H9 (cell line): ENCODE data around the gene ADH1B. TPM values are rescaled to one million over a fixed set of nuclear protein-coding genes. Genes with fewer than 3 reads are reported as not detected.

Source experiments
- DNase-seq: peaks from one replicate; pipeline ENCODE4 v3.0.0-alpha.2; 2017
- H2AFZ ChIP-seq: one replicate; pipeline ENCODE4 v1.6.1; 2013; ENCODE audit warnings: mild to moderate bottlenecking, low read length, control low read depth, moderate library complexity
- H2AK5ac ChIP-seq: 2 replicates; pipeline ENCODE4 v1.6.1; 2013; ENCODE audit warnings: low read length, control low read depth, mixed read lengths; ENCODE audit not compliant: insufficient read length
- H2BK120ac ChIP-seq: one replicate; pipeline ENCODE4 v1.6.1; 2013; ENCODE audit warnings: low read depth, mild to moderate bottlenecking, low read length, control low read depth, inconsistent platforms; ENCODE audit not compliant: poor library complexity, severe bottlenecking
- H2BK12ac ChIP-seq: 2 replicates; pipeline ENCODE4 v1.6.1; 2013; ENCODE audit warnings: low read length, control low read depth, mixed read lengths, low read depth; ENCODE audit not compliant: insufficient read length
- H2BK15ac ChIP-seq: 2 replicates; pipeline ENCODE4 v1.6.1; 2013; ENCODE audit warnings: low read depth, low read length, control low read depth
- H2BK20ac ChIP-seq: one replicate; pipeline ENCODE4 v1.6.1; 2013; ENCODE audit warnings: low read depth, mild to moderate bottlenecking, low read length, control low read depth, inconsistent platforms; ENCODE audit not compliant: poor library complexity, severe bottlenecking
- H2BK5ac ChIP-seq: 2 replicates; pipeline ENCODE4 v1.6.1; 2013; ENCODE audit warnings: low read length, control low read depth, mixed read lengths; ENCODE audit not compliant: insufficient read length
- H3K14ac ChIP-seq: 2 replicates; pipeline ENCODE4 v1.6.1; 2013; ENCODE audit warnings: low read length, control low read depth; ENCODE audit not compliant: insufficient read depth
- H3K18ac ChIP-seq: 2 replicates; pipeline ENCODE4 v1.6.1; 2013; ENCODE audit warnings: low read depth, mild to moderate bottlenecking, mixed read lengths, low read length, control low read depth; ENCODE audit not compliant: insufficient read length
- H3K23ac ChIP-seq: 2 replicates; pipeline ENCODE4 v1.6.1; 2013; ENCODE audit warnings: low read length, control low read depth, mixed read lengths, low read depth; ENCODE audit not compliant: insufficient read length
- H3K23me2 ChIP-seq: 2 replicates; pipeline ENCODE4 v1.6.1; 2013; ENCODE audit warnings: low read depth, mild to moderate bottlenecking, mixed read lengths, low read length, control low read depth; ENCODE audit not compliant: insufficient read length, poor library complexity, severe bottlenecking
- H3K27ac ChIP-seq: 2 replicates; pipeline ENCODE4 v1.5.1; 2013; ENCODE audit warnings: low read length, control low read depth, mixed read lengths, low read depth; ENCODE audit not compliant: insufficient read length
- H3K27me3 ChIP-seq: 2 replicates; pipeline ENCODE4 v1.6.1; 2013; ENCODE audit warnings: low read length, control low read depth, inconsistent platforms; ENCODE audit not compliant: insufficient read depth
- H3K4ac ChIP-seq: 2 replicates; pipeline ENCODE4 v1.6.1; 2013; ENCODE audit warnings: low read depth, mild to moderate bottlenecking, control low read depth, inconsistent platforms, low read length, moderate library complexity
- H3K4me1 ChIP-seq: 2 replicates; pipeline ENCODE4 v1.6.1; 2013; ENCODE audit warnings: low read length, control low read depth, inconsistent platforms; ENCODE audit not compliant: insufficient read depth
- H3K4me2 ChIP-seq: 2 replicates; pipeline ENCODE4 v1.6.1; 2013; ENCODE audit warnings: low read length, control low read depth, mixed read lengths; ENCODE audit not compliant: insufficient read length, insufficient read depth
- H3K56ac ChIP-seq: 2 replicates; pipeline ENCODE4 v1.6.1; 2013; ENCODE audit warnings: low read depth, mild to moderate bottlenecking, mixed read lengths, low read length, control low read depth; ENCODE audit not compliant: insufficient read length
- H3K79me1 ChIP-seq: 2 replicates; pipeline ENCODE4 v1.6.1; 2013; ENCODE audit warnings: low read depth, mild to moderate bottlenecking, moderate library complexity, low read length, control low read depth, inconsistent platforms; ENCODE audit not compliant: insufficient read depth, poor library complexity, severe bottlenecking
- H3K79me2 ChIP-seq: 2 replicates; pipeline ENCODE4 v1.6.1; 2013; ENCODE audit warnings: low read length, control low read depth, inconsistent platforms; ENCODE audit not compliant: insufficient read depth
- H3K9ac ChIP-seq: 2 replicates; pipeline ENCODE4 v1.6.1; 2013; ENCODE audit warnings: low read length, control low read depth, mixed read lengths; ENCODE audit not compliant: insufficient read length; ENCODE audit errors: extremely low read depth
- H3K9me3 ChIP-seq: one replicate; pipeline ENCODE4 v1.6.1; 2013; ENCODE audit warnings: low read depth, low read length, inconsistent platforms; ENCODE audit not compliant: control insufficient read depth
- H3T11ph ChIP-seq: one replicate; pipeline ENCODE4 v1.6.1; 2013; ENCODE audit warnings: mild to moderate bottlenecking, low read length, control low read depth, inconsistent platforms
- H4K20me1 ChIP-seq: one replicate; pipeline ENCODE4 v1.6.1; 2013; ENCODE audit not compliant: control insufficient read depth, insufficient read length, insufficient read depth
- H4K5ac ChIP-seq: 2 replicates; pipeline ENCODE4 v1.6.1; 2013; ENCODE audit warnings: low read depth, mild to moderate bottlenecking, mixed read lengths, low read length, control low read depth; ENCODE audit not compliant: insufficient read length
- H4K8ac ChIP-seq: replicated peaks from 2 replicates; pipeline ENCODE4 v1.6.1; 2013; ENCODE audit warnings: low read length, control low read depth, mixed read lengths, low read depth; ENCODE audit not compliant: insufficient read length
- H4K91ac ChIP-seq: 2 replicates; pipeline ENCODE4 v1.6.1; 2013; ENCODE audit warnings: low read depth, mild to moderate bottlenecking, moderate library complexity, mixed read lengths, low read length, control low read depth; ENCODE audit not compliant: insufficient read length
- H3K27ac Mint-ChIP-seq, 3 experiments: 2 replicates in 2 of 3; 3 replicates in 1 of 3; pipeline ENCODE4 v1.8.0; 2020 to 2021; ENCODE audit warnings: mixed read lengths in 3 of 3, mild to moderate bottlenecking in 1 of 3, moderate library complexity in 1 of 3
- H3K27me3 Mint-ChIP-seq: 2 replicates; pipeline ENCODE4 v1.8.0; 2021; ENCODE audit warnings: low read depth, mild to moderate bottlenecking, moderate library complexity, mixed read lengths
- H3K36me3 Mint-ChIP-seq, 3 experiments: 2 replicates in 2 of 3; 3 replicates in 1 of 3; pipeline ENCODE4 v1.8.0; 2020 to 2021; ENCODE audit warnings: low read depth in 3 of 3, mixed read lengths in 3 of 3; ENCODE audit not compliant: insufficient read depth in 1 of 3
- H3K4me1 Mint-ChIP-seq, 2 experiments: 2 replicates each; pipeline ENCODE4 v1.8.0; 2020; ENCODE audit warnings: mixed read lengths in 2 of 2
- H3K4me3 Mint-ChIP-seq, 2 experiments: 2 replicates in 1 of 2; 3 replicates in 1 of 2; pipeline ENCODE4 v1.8.0; 2020 to 2021; ENCODE audit warnings: mild to moderate bottlenecking in 2 of 2, mixed read lengths in 2 of 2, moderate library complexity in 1 of 2
- H3K9me3 Mint-ChIP-seq, 2 experiments: 2 replicates in 1 of 2; 3 replicates in 1 of 2; pipeline ENCODE4 v1.8.0; 2020; ENCODE audit warnings: mild to moderate bottlenecking in 2 of 2, mixed read lengths in 2 of 2, moderate library complexity in 1 of 2
- CTCF ChIP-seq: fragments of 200-600 bp; sonication (generic); conservative IDR thresholded peaks from 3 replicates; pipeline ENCODE4 v1.8.0; 2021; ENCODE audit warnings: antibody characterized with exemption, mild to moderate bottlenecking
- total RNA-seq: library from RNA; stranded (reverse); gene quantifications from 2 replicates; pipeline ENCODE4 v1.2.1, GENCODE V29; 2021

The ADH1B gene
- total RNA-seq, 1 experiment from 2014 or later = not detected

GRCh38 chr4:99285387-99285786, 35.8 kb downstream of the ADH1B start:
- H3K79me2 ChIP-seq = no peaks in the 10 kb centered on the region
- H4K91ac ChIP-seq = no peak overlapping the region
- H2BK120ac ChIP-seq = no peak overlapping the region
- H3K9me3 Mint-ChIP-seq = no peaks in the 10 kb centered on the region
- H4K5ac ChIP-seq = no peak overlapping the region
- no peak overlapping the region for H2BK5ac ChIP-seq
- H3K14ac ChIP-seq = no peak overlapping the region
- H3T11ph ChIP-seq = no peak overlapping the region
- no peak overlapping the region for H3K4me3 Mint-ChIP-seq
- no peak for DNase-seq
- H3K9ac ChIP-seq = no peak overlapping the region
- H2BK12ac ChIP-seq = no peak overlapping the region
- H3K4me2 ChIP-seq = no peak overlapping the region
- no peak overlapping the region for H2BK15ac ChIP-seq
- no peaks in the 10 kb centered on the region for H3K4me1 ChIP-seq
- H3K4me1 Mint-ChIP-seq = no peaks in the 10 kb centered on the region
- no peaks in the 10 kb centered on the region for H4K20me1 ChIP-seq
- no peaks in the 10 kb centered on the region for H3K27me3 Mint-ChIP-seq
- no peak overlapping the region for H4K8ac ChIP-seq
- H3K56ac ChIP-seq = no peak overlapping the region
- no peaks in the 10 kb centered on the region for H3K36me3 Mint-ChIP-seq
- no peaks in the 10 kb centered on the region for H3K23me2 ChIP-seq
- no peak overlapping the region for H3K4ac ChIP-seq
- H3K79me1 ChIP-seq = no peaks in the 10 kb centered on the region
- no peak overlapping the region for H2AK5ac ChIP-seq
- no peak overlapping the region for H3K18ac ChIP-seq
- H3K27ac Mint-ChIP-seq = no peak overlapping the region
- H2BK20ac ChIP-seq = no peak overlapping the region
- H3K27me3 ChIP-seq = no peaks in the 10 kb centered on the region
- H2AFZ ChIP-seq = no peak overlapping the region
- H3K23ac ChIP-seq = no peak overlapping the region
- no peaks in the 10 kb centered on the region for H3K9me3 ChIP-seq
- no peak for TF ChIP-seq CTCF
- H3K27ac ChIP-seq = no peak overlapping the region
